Measurements from ENCODE around the gene GOT1. TPM values are rescaled to one million over a fixed set of nuclear protein-coding genes. Genes with fewer than 3 reads are reported as not detected.

GOT1 gene
- total RNA-seq, 1 donor from 2014 or later: 609 TPM

- no peaks in the 10 kb centered on the region for H3K36me3 ChIP-seq
- intact Hi-C loops (cut with micrococcal nuclease): no loop called here
- H3K9me3 ChIP-seq (replicated peaks): no peaks in the 10 kb centered on the region
- H3K4me3 ChIP-seq: no peak overlapping the region
- no peak for DNase-seq
- H3K27me3 ChIP-seq (ENCODE audit: low read depth): peaks cover 24% of the 10 kb centered on the region
- H3K27ac ChIP-seq (replicated peaks): no peak overlapping the region
- peak; percentile 52 for TF ChIP-seq CTCF (IDR thresholded peaks at IDR 0.05; ENCODE audit: borderline replicate concordance)
- H3K4me1 ChIP-seq: no peaks in the 10 kb centered on the region
Observed at GRCh38 chr10:99370993-99371392, 59.4 kb downstream of the GOT1 start.

GRCh38 chr10:99369551-99369950, 60.9 kb downstream of the GOT1 start:
- no peak for TF ChIP-seq CTCF (IDR thresholded peaks at IDR 0.05; ENCODE audit: borderline replicate concordance)
- Histone ChIP-seq H3K4me1 (no peaks in the 10 kb centered on the region), H3K27me3 (ENCODE audit: low read depth) (peaks cover 34% of the 10 kb centered on the region), H3K4me3 (no peak overlapping the region), H3K27ac (replicated peaks) (no peak overlapping the region), H3K36me3 (no peaks in the 10 kb centered on the region), H3K9me3 (replicated peaks) (no peaks in the 10 kb centered on the region)
- DNase-seq: no peak
- intact Hi-C loops (cut with micrococcal nuclease): no loop called here

- no peak for TF ChIP-seq CTCF (IDR thresholded peaks at IDR 0.05; ENCODE audit: borderline replicate concordance)
- DNase-seq: no peak
- intact Hi-C loops (cut with micrococcal nuclease): no loop called here
- Histone ChIP-seq H3K27me3 (ENCODE audit: low read depth) (peaks cover 34% of the 10 kb centered on the region), H3K9me3 (replicated peaks) (no peaks in the 10 kb centered on the region), H3K4me3 (no peak overlapping the region), H3K4me1 (no peaks in the 10 kb centered on the region), H3K36me3 (no peaks in the 10 kb centered on the region), H3K27ac (replicated peaks) (no peak overlapping the region)
Observed at GRCh38 chr10:99369126-99369525, 61.3 kb downstream of the GOT1 start.

GRCh38 chr10:99368646-99369045, 61.8 kb downstream of the GOT1 start:
- no peaks in the 10 kb centered on the region for H3K9me3 ChIP-seq (replicated peaks)
- H3K36me3 ChIP-seq: no peaks in the 10 kb centered on the region
- intact Hi-C loops (cut with micrococcal nuclease): no loop called here
- H3K4me3 ChIP-seq: no peak overlapping the region
- TF ChIP-seq CTCF (IDR thresholded peaks at IDR 0.05; ENCODE audit: borderline replicate concordance): no peak
- DNase-seq: no peak
- H3K27me3 ChIP-seq (ENCODE audit: low read depth): peaks cover 34% of the 10 kb centered on the region
- H3K4me1 ChIP-seq: no peaks in the 10 kb centered on the region
- no peak overlapping the region for H3K27ac ChIP-seq (replicated peaks)

- no peak overlapping the region for H3K4me3 ChIP-seq
- no peak for TF ChIP-seq CTCF (IDR thresholded peaks at IDR 0.05; ENCODE audit: borderline replicate concordance)
- H3K27me3 ChIP-seq (ENCODE audit: low read depth): peaks cover 26% of the 10 kb centered on the region
- no peak for DNase-seq
- no peaks in the 10 kb centered on the region for H3K36me3 ChIP-seq
- no peaks in the 10 kb centered on the region for H3K9me3 ChIP-seq (replicated peaks)
- no peak overlapping the region for H3K27ac ChIP-seq (replicated peaks)
- intact Hi-C loops (cut with micrococcal nuclease): no loop called here
- H3K4me1 ChIP-seq: no peaks in the 10 kb centered on the region
Observed at GRCh38 chr10:99366666-99367065, 63.8 kb downstream of the GOT1 start.

GRCh38 chr10:99365736-99366135, 64.7 kb downstream of the GOT1 start:
- Histone ChIP-seq H3K4me1 (no peaks in the 10 kb centered on the region), H3K4me3 (no peak overlapping the region), H3K36me3 (no peaks in the 10 kb centered on the region), H3K27me3 (ENCODE audit: low read depth) (peaks cover 18% of the 10 kb centered on the region), H3K27ac (replicated peaks) (no peak overlapping the region), H3K9me3 (replicated peaks) (no peaks in the 10 kb centered on the region)
- intact Hi-C loops (cut with micrococcal nuclease): no loop called here
- no peak for TF ChIP-seq CTCF (IDR thresholded peaks at IDR 0.05; ENCODE audit: borderline replicate concordance)
- no peak for DNase-seq
